Mesothelial cell of epicardium (in vitro differentiated cells): ENCODE measurements around the gene AMIGO1. TPM values are rescaled to one million over a fixed set of nuclear protein-coding genes. Genes with fewer than 3 reads are reported as not detected.
"Not testable (repeated sequence)": the region's sequence is repeated elsewhere in the genome, so short reads cannot be mapped to it uniquely, and the experiment has no call there.

ENCODE experiments used
- DNase-seq, 2 experiments: peaks; one replicate each; pipeline ENCODE4 v3.0.0; 2021; ENCODE audit warnings: low spot score in 2 of 2; ENCODE audit not compliant: unreplicated experiment in 2 of 2
- H3K27ac Mint-ChIP-seq: 2 replicates; pipeline ENCODE4 v1.8.0; 2021; ENCODE audit warnings: mixed read lengths
- H3K27me3 Mint-ChIP-seq: 2 replicates; pipeline ENCODE4 v1.8.0; 2021; ENCODE audit warnings: low read depth, mixed read lengths
- H3K36me3 Mint-ChIP-seq: 2 replicates; pipeline ENCODE4 v1.8.0; 2021; ENCODE audit warnings: mixed read lengths
- H3K4me1 Mint-ChIP-seq: 2 replicates; pipeline ENCODE4 v1.8.0; 2021; ENCODE audit warnings: mixed read lengths
- H3K4me3 Mint-ChIP-seq: 2 replicates; pipeline ENCODE4 v1.8.0; 2021; ENCODE audit warnings: mild to moderate bottlenecking, moderate library complexity, mixed read lengths
- H3K9me3 Mint-ChIP-seq: 2 replicates; pipeline ENCODE4 v1.8.0; 2021; ENCODE audit warnings: mixed read lengths
- total RNA-seq: library from RNA; stranded (reverse); gene quantifications from 3 replicates; pipeline ENCODE4 v1.2.1, GENCODE V29; 2021
- TF ChIP-seq, protein P1 (sequence below): fragments of 200-600 bp; sonication (generic); IDR thresholded peaks from one replicate; pipeline ENCODE4 v1.5.0; 2021; ENCODE audit warnings: antibody characterized with exemption; ENCODE audit not compliant: unreplicated experiment

Gene AMIGO1
- total RNA-seq, 1 donor from 2014 or later: 5.4 TPM

- Mint-ChIP-seq H3K36me3 (no peaks in the 10 kb centered on the region), H3K4me1 (peaks cover 11% of the 10 kb centered on the region), H3K27me3 (peaks cover 75% of the 10 kb centered on the region), H3K27ac (no peak overlapping the region), H3K9me3 (no peaks in the 10 kb centered on the region), H3K4me3 (no peak overlapping the region)
- TF ChIP-seq, protein P1, sequence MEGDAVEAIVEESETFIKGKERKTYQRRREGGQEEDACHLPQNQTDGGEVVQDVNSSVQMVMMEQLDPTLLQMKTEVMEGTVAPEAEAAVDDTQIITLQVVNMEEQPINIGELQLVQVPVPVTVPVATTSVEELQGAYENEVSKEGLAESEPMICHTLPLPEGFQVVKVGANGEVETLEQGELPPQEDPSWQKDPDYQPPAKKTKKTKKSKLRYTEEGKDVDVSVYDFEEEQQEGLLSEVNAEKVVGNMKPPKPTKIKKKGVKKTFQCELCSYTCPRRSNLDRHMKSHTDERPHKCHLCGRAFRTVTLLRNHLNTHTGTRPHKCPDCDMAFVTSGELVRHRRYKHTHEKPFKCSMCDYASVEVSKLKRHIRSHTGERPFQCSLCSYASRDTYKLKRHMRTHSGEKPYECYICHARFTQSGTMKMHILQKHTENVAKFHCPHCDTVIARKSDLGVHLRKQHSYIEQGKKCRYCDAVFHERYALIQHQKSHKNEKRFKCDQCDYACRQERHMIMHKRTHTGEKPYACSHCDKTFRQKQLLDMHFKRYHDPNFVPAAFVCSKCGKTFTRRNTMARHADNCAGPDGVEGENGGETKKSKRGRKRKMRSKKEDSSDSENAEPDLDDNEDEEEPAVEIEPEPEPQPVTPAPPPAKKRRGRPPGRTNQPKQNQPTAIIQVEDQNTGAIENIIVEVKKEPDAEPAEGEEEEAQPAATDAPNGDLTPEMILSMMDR: no peak
- DNase-seq: no peak
Observed at GRCh38 chr1:109479311-109479710, 30.2 kb downstream of the AMIGO1 start.

- Mint-ChIP-seq H3K9me3 (no peaks in the 10 kb centered on the region), H3K27ac (no peak overlapping the region), H3K27me3 (peaks cover 80% of the 10 kb centered on the region), H3K36me3 (no peaks in the 10 kb centered on the region), H3K4me1 (peaks cover 8% of the 10 kb centered on the region), H3K4me3 (no peak overlapping the region)
- DNase-seq: peak in 1 of 2 experiments; percentile 60
- TF ChIP-seq, protein P1: no peak
Observed at GRCh38 chr1:109478806-109479205, 30.7 kb downstream of the AMIGO1 start.

DNA sequence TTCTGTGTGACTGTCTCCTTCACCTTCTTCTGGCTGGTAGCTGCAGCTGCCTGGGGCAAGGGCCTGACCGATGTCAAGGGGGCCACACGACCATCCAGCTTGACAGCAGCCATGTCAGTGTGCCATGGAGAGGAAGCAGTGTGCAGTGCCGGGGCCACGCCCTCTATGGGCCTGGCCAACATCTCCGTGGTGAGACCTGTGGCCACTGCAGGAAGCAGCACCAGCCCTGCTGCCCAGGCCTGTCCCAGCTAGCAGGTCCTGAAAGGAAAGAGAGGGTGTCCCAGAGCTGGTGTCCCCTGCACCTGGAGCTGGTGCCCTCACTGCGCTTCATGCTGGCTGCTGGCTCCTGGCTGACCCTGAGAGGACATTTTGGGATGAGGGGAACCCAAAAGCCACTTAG is 31.7 kb downstream of the AMIGO1 start:
- Mint-ChIP-seq H3K4me3 (no peak overlapping the region), H3K27me3 (peaks cover 90% of the 10 kb centered on the region), H3K4me1 (peaks cover 1% of the 10 kb centered on the region), H3K27ac (no peak overlapping the region), H3K36me3 (no peaks in the 10 kb centered on the region), H3K9me3 (no peaks in the 10 kb centered on the region)
- TF ChIP-seq, protein P1: no peak
- no peak for DNase-seq

- H3K9me3 Mint-ChIP-seq: no peaks in the 10 kb centered on the region
- no peaks in the 10 kb centered on the region for H3K4me1 Mint-ChIP-seq
- no peak for DNase-seq
- peaks cover 91% of the 10 kb centered on the region for H3K27me3 Mint-ChIP-seq
- H3K4me3 Mint-ChIP-seq: no peak overlapping the region
- TF ChIP-seq, protein P1: no peak
- no peak overlapping the region for H3K27ac Mint-ChIP-seq
- no peaks in the 10 kb centered on the region for H3K36me3 Mint-ChIP-seq
Observed at GRCh38 chr1:109476825-109477224, 32.7 kb downstream of the AMIGO1 start.

DNA sequence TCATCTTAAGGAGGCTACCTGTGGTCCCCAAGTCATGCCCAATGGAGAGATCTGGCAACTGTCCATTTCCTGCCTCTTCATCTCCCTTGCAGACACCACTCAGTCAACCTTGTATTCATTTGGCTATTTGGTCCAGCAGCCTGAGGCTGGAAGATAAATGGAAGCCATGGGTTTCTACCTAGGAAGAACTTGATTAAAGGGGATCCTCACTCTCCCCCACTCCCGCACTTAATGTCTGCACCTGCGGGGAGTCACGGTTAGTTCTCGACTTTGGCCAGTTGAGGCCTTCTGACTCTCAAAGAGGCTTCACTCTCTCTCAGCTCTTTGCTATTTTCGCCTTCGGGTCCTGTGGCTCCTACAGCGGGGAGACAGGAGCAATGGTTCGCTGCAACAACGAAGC is 34.3 kb downstream of the AMIGO1 start:
- H3K36me3 Mint-ChIP-seq: no peaks in the 10 kb centered on the region
- no peak overlapping the region for H3K4me3 Mint-ChIP-seq
- no peak for DNase-seq
- H3K27me3 Mint-ChIP-seq: peaks cover 93% of the 10 kb centered on the region
- H3K4me1 Mint-ChIP-seq: no peaks in the 10 kb centered on the region
- TF ChIP-seq, protein P1: no peak
- H3K27ac Mint-ChIP-seq: no peak overlapping the region
- H3K9me3 Mint-ChIP-seq: no peaks in the 10 kb centered on the region

- no peak for DNase-seq
- no peaks in the 10 kb centered on the region for H3K36me3 Mint-ChIP-seq
- H3K9me3 Mint-ChIP-seq: no peaks in the 10 kb centered on the region
- TF ChIP-seq, protein P1: no peak
- H3K27ac Mint-ChIP-seq: no peak overlapping the region
- no peak overlapping the region for H3K4me3 Mint-ChIP-seq
- H3K4me1 Mint-ChIP-seq: no peaks in the 10 kb centered on the region
- peaks cover 93% of the 10 kb centered on the region for H3K27me3 Mint-ChIP-seq
Observed at GRCh38 chr1:109474697-109475096, 34.8 kb downstream of the AMIGO1 start.

DNA sequence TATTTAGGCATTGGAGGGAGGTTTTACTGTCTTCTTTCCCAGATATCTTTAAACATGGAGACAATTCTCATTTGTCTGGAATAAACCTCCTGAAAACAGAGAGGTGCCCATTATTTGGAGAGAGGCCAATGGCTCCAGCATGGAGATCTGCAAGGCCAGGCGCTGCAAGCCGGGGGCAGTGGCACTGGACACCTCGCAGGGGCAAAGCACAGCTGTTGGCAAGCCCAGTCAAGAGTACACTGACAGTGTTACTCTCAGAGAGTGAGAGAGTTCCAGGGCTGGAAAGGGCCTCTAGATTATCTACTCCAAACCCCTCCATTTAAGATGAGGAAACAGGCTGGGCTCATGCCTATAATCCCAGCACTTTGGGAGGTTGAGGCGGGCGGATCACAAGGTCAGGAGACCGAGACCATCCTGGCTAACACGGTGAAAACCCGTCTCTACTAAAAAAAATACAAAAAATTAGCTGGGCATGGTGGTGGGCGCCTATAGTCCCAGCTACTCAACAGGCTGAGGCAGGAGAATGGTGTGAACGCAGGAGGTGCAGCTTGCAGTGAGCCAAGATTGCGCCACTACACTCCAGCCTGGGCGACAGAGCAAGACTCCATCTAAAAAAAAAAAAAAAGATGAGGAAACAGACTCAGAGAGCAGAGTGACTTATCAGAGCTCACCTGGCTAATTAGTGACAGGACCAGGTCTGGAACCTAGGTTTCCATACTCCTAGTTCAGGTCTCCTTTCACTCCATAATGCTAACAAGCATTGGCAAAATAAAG is 36.1 kb downstream of the AMIGO1 start:
- not testable (repeated sequence) for H3K4me1 Mint-ChIP-seq, H3K27ac Mint-ChIP-seq, H3K9me3 Mint-ChIP-seq, DNase-seq, H3K4me3 Mint-ChIP-seq, H3K36me3 Mint-ChIP-seq
- H3K27me3 Mint-ChIP-seq: peaks cover 93% of the 10 kb centered on the region
